Activated naive CD4-positive, alpha-beta T cell treated with anti-CD3 and anti-CD28 coated beads, Interleukin-2, amount 50 U/mL, for 72 hours (primary cell): ENCODE data around the gene PRKG1. TPM values are rescaled to one million over a fixed set of nuclear protein-coding genes. Genes with fewer than 3 reads are reported as not detected.

Experiments used
- ATAC-seq, 2 donors: fragments of 150-1000 bp; cut with Tn5 transposase; 2 replicates each; pipeline ENCODE4 v1.10.0; 2021; ENCODE audit warnings: mild to moderate bottlenecking in 2 of 2, moderate library complexity in 2 of 2
- DNase-seq, 2 donors: peaks; one replicate each; pipeline ENCODE4 v3.0.0; 2021 to 2022; ENCODE audit warnings: low spot score in 2 of 2
- H3K27ac Mint-ChIP-seq, 2 donors: one replicate each; pipeline ENCODE4 v1.8.0; 2022; ENCODE audit warnings: mild to moderate bottlenecking in 2 of 2, mixed read lengths in 2 of 2
- H3K36me3 Mint-ChIP-seq, 2 donors: one replicate each; pipeline ENCODE4 v1.8.0; 2022; ENCODE audit warnings: mixed read lengths in 2 of 2
- H3K9me3 Mint-ChIP-seq, 2 donors: one replicate each; pipeline ENCODE4 v1.8.0; 2022; ENCODE audit warnings: mixed read lengths in 2 of 2
- total RNA-seq, 2 donors: library from RNA; stranded (reverse); gene quantifications; one replicate each; pipeline ENCODE4 v1.2.3, GENCODE V29; 2022

Gene PRKG1
- total RNA-seq, 2 donors from 2014 or later: not detected

- H3K36me3 Mint-ChIP-seq: no peaks in the 10 kb centered on the region
- H3K27ac Mint-ChIP-seq: no peak overlapping the region
- H3K9me3 Mint-ChIP-seq: peaks cover under 1 to 16% of the 10 kb centered on the region in 2 donors
- ATAC-seq: no peak
- no peak for DNase-seq
Measured at GRCh38 chr10:51985336-51985735, 911.0 kb downstream of the PRKG1 start.

- DNase-seq: no peak
- H3K36me3 Mint-ChIP-seq: no peaks in the 10 kb centered on the region
- no peak overlapping the region for H3K27ac Mint-ChIP-seq
- peaks cover 0 to 16% of the 10 kb centered on the region in 2 donors for H3K9me3 Mint-ChIP-seq
- ATAC-seq: no peak
Measured at GRCh38 chr10:51986516-51986915, 912.2 kb downstream of the PRKG1 start.

- Mint-ChIP-seq H3K36me3 (no peaks in the 10 kb centered on the region), H3K9me3 (peaks cover 0 to 6% of the 10 kb centered on the region in 2 donors), H3K27ac (no peak overlapping the region)
- ATAC-seq (no peak), DNase-seq (no peak)
Measured at GRCh38 chr10:51993475-51993874, 919.2 kb downstream of the PRKG1 start.

DNA sequence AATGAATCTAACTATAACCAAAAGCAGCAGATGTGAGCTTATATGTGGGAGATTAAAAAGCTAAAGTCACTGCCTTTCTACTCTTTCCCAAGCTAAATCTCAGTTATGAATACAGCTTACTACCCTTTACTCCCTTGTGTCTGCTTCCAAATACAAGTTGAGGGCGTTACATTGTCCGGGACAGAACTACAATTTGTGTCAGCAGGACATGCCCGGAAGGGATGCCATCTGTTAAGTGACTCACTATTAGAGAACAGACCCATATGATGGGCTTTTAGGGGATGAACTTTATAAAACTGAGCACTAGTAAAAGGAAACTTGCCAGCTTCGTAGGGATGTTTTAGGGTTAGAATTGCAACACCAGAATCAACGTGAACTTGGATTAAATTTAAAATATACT is 924.8 kb downstream of the PRKG1 start:
- Mint-ChIP-seq H3K27ac (no peak overlapping the region), H3K36me3 (no peaks in the 10 kb centered on the region), H3K9me3 (no peaks in the 10 kb centered on the region)
- ATAC-seq: no peak
- no peak for DNase-seq

GRCh38 chr10:52004342-52004949 is 930.2 kb downstream of the PRKG1 start:
- ATAC-seq: no peak
- no peak overlapping the region for H3K27ac Mint-ChIP-seq
- no peak for DNase-seq
- peaks cover 0 to 8% of the 10 kb centered on the region in 2 donors for H3K36me3 Mint-ChIP-seq
- peaks cover 8 to 14% of the 10 kb centered on the region in 2 donors for H3K9me3 Mint-ChIP-seq

- H3K36me3 Mint-ChIP-seq: peaks cover 0 to 8% of the 10 kb centered on the region in 2 donors
- H3K27ac Mint-ChIP-seq: no peak overlapping the region
- DNase-seq: no peak
- ATAC-seq: no peak
- H3K9me3 Mint-ChIP-seq: peaks cover 19 to 25% of the 10 kb centered on the region in 2 donors
Measured at GRCh38 chr10:52007091-52007490, 932.8 kb downstream of the PRKG1 start.

DNA sequence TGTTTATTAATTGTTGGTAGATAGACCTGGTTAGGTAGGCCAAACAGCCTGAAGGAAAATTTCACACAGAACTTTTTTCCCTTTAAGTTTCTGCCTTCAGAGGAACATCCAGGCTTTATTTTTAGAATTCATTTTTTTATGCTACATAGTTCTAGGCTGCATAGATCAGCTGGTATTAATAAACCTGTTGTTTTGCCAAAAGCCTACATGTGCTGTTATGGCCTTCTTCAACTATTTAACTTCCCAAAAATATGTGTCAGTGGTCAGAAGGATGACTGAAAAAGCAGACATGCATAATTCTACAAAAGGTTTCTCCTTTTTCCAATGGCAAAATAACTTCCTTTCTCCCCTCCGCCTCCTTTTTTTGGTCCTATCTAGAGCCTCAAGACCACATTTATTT is 936.8 kb downstream of the PRKG1 start:
- DNase-seq: no peak
- ATAC-seq: no peak
- H3K36me3 Mint-ChIP-seq: peaks cover 0 to 2% of the 10 kb centered on the region in 2 donors
- H3K9me3 Mint-ChIP-seq: peaks cover 21 to 26% of the 10 kb centered on the region in 2 donors
- H3K27ac Mint-ChIP-seq: no peak overlapping the region

GRCh38 chr10:52019077-52019555 is 944.8 kb downstream of the PRKG1 start:
- H3K27ac Mint-ChIP-seq: no peak overlapping the region

GRCh38 chr10:52019656-52020055 is 945.4 kb downstream of the PRKG1 start:
- DNase-seq (no peak), ATAC-seq (no peak)
- H3K27ac Mint-ChIP-seq: no peak overlapping the region
- no peaks in the 10 kb centered on the region for H3K36me3 Mint-ChIP-seq
- no peaks in the 10 kb centered on the region for H3K9me3 Mint-ChIP-seq

More at GRCh38 chr10:52019077-52019555, 944.8 kb downstream of the PRKG1 start:
- ATAC-seq: no peak
- peaks cover 0 to 3% of the 10 kb centered on the region in 2 donors for H3K9me3 Mint-ChIP-seq
- no peak for DNase-seq
- no peaks in the 10 kb centered on the region for H3K36me3 Mint-ChIP-seq

- H3K27ac Mint-ChIP-seq: no peak overlapping the region
- no peaks in the 10 kb centered on the region for H3K36me3 Mint-ChIP-seq
- H3K9me3 Mint-ChIP-seq: no peaks in the 10 kb centered on the region
- DNase-seq (no peak), ATAC-seq (no peak)
Measured at GRCh38 chr10:52020173-52020572, 945.9 kb downstream of the PRKG1 start.

DNA sequence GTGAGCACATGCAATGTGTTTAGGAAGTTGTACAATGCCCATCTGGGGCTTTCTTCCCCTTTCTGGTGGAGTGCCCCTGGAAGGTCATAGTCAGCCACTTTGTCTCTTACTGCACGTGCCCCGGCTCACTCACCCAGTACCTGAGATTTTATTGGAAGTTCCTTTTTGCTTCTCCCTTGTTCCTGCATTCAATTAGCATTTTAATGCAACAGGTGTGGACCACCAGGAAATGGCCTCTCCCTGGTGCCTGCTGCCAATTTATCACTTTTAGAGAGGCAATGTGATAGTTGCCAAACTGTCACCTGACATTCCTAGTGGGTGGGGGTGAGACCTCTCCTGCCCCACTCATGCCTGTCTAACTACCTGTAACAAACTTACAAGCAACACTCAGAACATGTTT is 946.4 kb downstream of the PRKG1 start:
- ATAC-seq (no peak), DNase-seq (no peak)
- Mint-ChIP-seq H3K27ac (no peak overlapping the region), H3K36me3 (no peaks in the 10 kb centered on the region), H3K9me3 (no peaks in the 10 kb centered on the region)

DNA sequence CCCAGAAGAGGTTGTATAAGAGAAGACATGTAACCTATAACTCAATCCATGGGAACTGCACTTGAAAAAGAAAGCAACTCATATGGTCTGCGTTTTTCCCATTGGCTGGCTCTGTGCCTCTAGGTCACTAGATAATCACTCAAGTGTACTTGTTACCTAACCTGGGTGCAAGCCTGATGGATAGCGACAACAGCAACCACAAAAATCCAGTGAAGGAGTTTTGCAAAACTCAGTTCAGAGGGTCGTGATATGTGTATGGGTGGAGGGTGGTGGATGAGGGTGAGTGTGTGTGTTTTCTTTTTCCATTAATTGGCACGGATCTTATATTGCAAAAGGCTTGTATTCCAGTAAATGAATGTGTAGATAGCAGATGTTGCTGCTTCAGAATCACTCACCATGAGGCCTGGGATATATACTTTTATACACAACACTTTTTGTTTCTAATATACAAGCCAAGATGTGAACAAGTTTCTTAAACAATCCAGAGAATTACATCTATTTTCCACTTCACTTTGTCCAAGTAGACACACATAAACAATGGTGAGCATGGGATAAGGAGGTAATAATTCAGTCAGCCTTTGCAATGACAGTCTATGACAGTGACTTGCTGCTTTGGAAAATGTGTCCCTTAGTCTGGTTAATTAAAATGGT is 952.9 kb downstream of the PRKG1 start:
- DNase-seq (no peak), ATAC-seq (no peak)
- H3K27ac Mint-ChIP-seq: no peak overlapping the region
- H3K36me3 Mint-ChIP-seq: no peaks in the 10 kb centered on the region
- H3K9me3 Mint-ChIP-seq: no peaks in the 10 kb centered on the region

DNA sequence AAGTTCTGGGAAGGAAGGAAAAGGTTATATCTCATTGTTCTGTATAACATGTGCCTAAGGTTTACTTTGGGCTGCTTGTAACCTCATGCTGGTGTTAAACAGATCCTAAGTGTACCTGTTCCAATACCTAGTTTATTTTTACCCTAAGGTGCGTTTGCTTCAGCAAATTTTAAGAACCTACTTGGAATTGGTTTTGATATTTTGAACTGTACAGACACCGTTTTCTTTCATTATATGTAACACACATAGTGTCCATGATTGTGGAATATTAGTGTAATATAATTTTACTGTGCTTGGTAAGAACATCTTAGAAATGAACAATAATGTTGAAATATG is 954.2 kb downstream of the PRKG1 start:
- Mint-ChIP-seq H3K9me3 (no peaks in the 10 kb centered on the region), H3K27ac (no peak overlapping the region), H3K36me3 (no peaks in the 10 kb centered on the region)
- DNase-seq (no peak), ATAC-seq (no peak)

GRCh38 chr10:52029628-52030027 is 955.3 kb downstream of the PRKG1 start:
- no peak overlapping the region for H3K27ac Mint-ChIP-seq
- H3K36me3 Mint-ChIP-seq: no peaks in the 10 kb centered on the region
- ATAC-seq (no peak), DNase-seq (no peak)
- H3K9me3 Mint-ChIP-seq: no peaks in the 10 kb centered on the region

DNA sequence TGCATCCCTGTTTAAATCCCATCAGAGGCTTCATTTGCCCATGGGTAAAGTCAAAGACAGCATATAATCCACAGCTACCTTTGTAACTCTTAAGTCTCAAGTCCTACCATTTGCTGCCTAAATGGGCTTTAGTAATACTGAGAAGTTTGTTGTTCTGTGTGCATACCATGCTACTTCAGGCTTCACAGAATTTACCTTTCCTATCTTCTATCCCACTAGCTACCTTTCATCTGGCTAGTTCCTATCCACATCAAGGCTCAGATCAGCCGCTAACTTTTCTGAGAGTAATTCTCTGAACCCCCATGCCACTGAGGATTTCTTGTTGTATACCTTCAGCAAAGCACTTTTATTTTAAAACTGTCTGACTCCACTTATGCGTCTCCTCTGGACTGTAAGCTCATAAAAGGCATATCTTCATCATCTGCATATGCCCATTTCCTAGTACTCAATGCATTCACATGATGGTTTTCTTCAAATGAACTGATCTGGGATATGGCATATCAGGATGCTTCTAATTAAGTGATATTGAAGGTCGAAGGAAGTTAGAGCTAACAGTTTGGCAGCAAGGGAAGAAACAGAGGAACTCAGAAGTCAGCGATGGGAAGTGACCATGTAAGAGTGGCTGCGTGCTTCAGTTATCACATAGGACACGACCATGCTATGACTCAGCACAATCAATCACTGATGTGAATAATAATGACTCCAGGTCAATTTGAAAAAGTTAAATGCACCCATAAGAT is 955.9 kb downstream of the PRKG1 start:
- no peaks in the 10 kb centered on the region for H3K36me3 Mint-ChIP-seq
- no peak overlapping the region for H3K27ac Mint-ChIP-seq
- DNase-seq (no peak), ATAC-seq (no peak)
- no peaks in the 10 kb centered on the region for H3K9me3 Mint-ChIP-seq

- no peaks in the 10 kb centered on the region for H3K36me3 Mint-ChIP-seq
Measured at GRCh38 chr10:52030975-52031374, 956.7 kb downstream of the PRKG1 start.

DNA sequence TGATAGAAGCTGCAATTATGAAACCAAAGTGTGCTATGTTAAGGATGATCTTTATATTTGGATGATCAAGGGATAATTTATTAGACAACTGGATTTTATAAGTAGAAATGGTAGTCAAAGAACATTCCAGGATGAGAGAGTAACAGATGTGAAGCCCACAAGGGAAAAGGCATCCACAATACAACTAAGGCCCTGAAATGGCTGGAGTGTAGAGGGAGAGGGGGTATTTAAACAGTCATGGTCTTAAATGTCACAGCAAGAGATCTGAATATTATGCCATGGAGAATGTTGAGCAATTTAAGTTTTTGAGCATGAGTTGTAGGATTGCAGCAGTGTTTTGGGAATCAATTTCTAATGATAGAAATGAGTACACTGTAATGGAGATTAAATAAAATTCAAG is 957.5 kb downstream of the PRKG1 start:
- no peak overlapping the region for H3K27ac Mint-ChIP-seq
- no peaks in the 10 kb centered on the region for H3K9me3 Mint-ChIP-seq
- H3K36me3 Mint-ChIP-seq: no peaks in the 10 kb centered on the region
- DNase-seq: no peak
- ATAC-seq: no peak

More at GRCh38 chr10:52030975-52031374, 956.7 kb downstream of the PRKG1 start:
- Mint-ChIP-seq H3K27ac (no peak overlapping the region), H3K9me3 (no peaks in the 10 kb centered on the region)
- DNase-seq: no peak
- ATAC-seq: no peak
